Ishikawa (cell line): ENCODE results near the gene MAMLD1.

Experiments
- CEBPB ChIP-seq: IDR thresholded peaks from 2 replicates; pipeline ENCODE4 v1.6.1; 2012
- CREB1 ChIP-seq: IDR thresholded peaks from 2 replicates; pipeline ENCODE4 v1.6.1; 2012; ENCODE audit warnings: low read depth
- EGR1 ChIP-seq: IDR thresholded peaks from 2 replicates; pipeline ENCODE4 v1.6.1; 2012
- EP300 ChIP-seq: IDR thresholded peaks from 2 replicates; pipeline ENCODE4 v1.6.1; 2012; ENCODE audit warnings: borderline replicate concordance
- FOXM1 ChIP-seq: IDR thresholded peaks from 2 replicates; pipeline ENCODE4 v1.6.1; 2012; ENCODE audit warnings: low read depth, borderline replicate concordance
- NFIC ChIP-seq: IDR thresholded peaks from 2 replicates; pipeline ENCODE4 v1.6.1; 2012
- RAD21 ChIP-seq: IDR thresholded peaks from 2 replicates; pipeline ENCODE4 v1.6.1; 2012; ENCODE audit warnings: low read depth
- REST ChIP-seq: IDR thresholded peaks from 2 replicates; pipeline ENCODE4 v1.6.1; 2012; ENCODE audit warnings: low read depth, mild to moderate bottlenecking
- TAF1 ChIP-seq: IDR thresholded peaks from 2 replicates; pipeline ENCODE4 v1.6.1; 2012; ENCODE audit warnings: low read depth, mild to moderate bottlenecking
- TCF12 ChIP-seq: IDR thresholded peaks from 2 replicates; pipeline ENCODE4 v1.6.1; 2012; ENCODE audit warnings: low read depth
- TEAD4 ChIP-seq: IDR thresholded peaks from 2 replicates; pipeline ENCODE4 v1.6.1; 2012
- YY1 ChIP-seq: IDR thresholded peaks from 2 replicates; pipeline ENCODE4 v1.6.1; 2012; ENCODE audit warnings: low read depth
- ZBTB7A ChIP-seq: IDR thresholded peaks from 2 replicates; pipeline ENCODE4 v1.6.1; 2012; ENCODE audit warnings: low read depth
- TF ChIP-seq, protein P1 (sequence below): IDR thresholded peaks from 2 replicates; pipeline ENCODE4 v1.6.1; 2012
- TF ChIP-seq, protein P2 (sequence below): IDR thresholded peaks from 2 replicates; pipeline ENCODE4 v1.6.1; 2012

MAMLD1 gene

GRCh38 chrX:150537851-150538250 lies 174.7 kb downstream of the MAMLD1 start:
- TF ChIP-seq TEAD4 = no peak
- TF ChIP-seq EP300 = no peak
- TF ChIP-seq CEBPB = no peak
- TF ChIP-seq, protein P1, sequence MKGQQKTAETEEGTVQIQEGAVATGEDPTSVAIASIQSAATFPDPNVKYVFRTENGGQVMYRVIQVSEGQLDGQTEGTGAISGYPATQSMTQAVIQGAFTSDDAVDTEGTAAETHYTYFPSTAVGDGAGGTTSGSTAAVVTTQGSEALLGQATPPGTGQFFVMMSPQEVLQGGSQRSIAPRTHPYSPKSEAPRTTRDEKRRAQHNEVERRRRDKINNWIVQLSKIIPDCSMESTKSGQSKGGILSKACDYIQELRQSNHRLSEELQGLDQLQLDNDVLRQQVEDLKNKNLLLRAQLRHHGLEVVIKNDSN = no peak
- no peak for TF ChIP-seq NFIC
- no peak for TF ChIP-seq EGR1
- TF ChIP-seq TAF1 = no peak

DNA sequence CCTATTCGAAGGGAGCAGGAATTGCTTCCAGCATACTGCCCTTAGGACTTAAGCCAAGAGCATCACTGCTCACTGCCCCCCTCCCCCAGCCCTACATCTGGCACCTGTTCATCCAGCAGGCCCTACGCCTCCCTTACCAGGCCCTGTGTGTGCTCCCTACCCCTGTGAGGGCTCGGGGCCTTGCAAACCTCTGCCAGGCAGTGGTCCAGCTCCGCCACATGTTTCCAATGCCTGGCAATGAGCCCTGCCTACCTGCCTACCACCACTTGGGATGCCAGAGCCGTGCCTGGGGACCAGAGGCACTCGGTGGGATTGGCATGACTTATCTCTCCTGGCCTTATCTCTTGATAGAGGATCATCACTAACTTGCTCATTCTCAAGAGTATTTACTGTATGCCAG lies 177.8 kb downstream of the MAMLD1 start:
- TF ChIP-seq TEAD4 (no peak), NFIC (no peak), YY1 (no peak), FOXM1 (no peak), CEBPB (no peak), REST (no peak), EP300 (no peak), EGR1 (no peak)
- TF ChIP-seq, protein P1 = no peak
- TF ChIP-seq, protein P2, sequence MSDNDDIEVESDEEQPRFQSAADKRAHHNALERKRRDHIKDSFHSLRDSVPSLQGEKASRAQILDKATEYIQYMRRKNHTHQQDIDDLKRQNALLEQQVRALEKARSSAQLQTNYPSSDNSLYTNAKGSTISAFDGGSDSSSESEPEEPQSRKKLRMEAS = no peak

GRCh38 chrX:150542846-150543229 lies 179.7 kb downstream of the MAMLD1 start:
- TF ChIP-seq EP300 (no peak), CREB1 (no peak), EGR1 (no peak), ZBTB7A (no peak), REST (no peak), YY1 (no peak), TEAD4 (no peak)
- TF ChIP-seq, protein P2 = no peak

DNA sequence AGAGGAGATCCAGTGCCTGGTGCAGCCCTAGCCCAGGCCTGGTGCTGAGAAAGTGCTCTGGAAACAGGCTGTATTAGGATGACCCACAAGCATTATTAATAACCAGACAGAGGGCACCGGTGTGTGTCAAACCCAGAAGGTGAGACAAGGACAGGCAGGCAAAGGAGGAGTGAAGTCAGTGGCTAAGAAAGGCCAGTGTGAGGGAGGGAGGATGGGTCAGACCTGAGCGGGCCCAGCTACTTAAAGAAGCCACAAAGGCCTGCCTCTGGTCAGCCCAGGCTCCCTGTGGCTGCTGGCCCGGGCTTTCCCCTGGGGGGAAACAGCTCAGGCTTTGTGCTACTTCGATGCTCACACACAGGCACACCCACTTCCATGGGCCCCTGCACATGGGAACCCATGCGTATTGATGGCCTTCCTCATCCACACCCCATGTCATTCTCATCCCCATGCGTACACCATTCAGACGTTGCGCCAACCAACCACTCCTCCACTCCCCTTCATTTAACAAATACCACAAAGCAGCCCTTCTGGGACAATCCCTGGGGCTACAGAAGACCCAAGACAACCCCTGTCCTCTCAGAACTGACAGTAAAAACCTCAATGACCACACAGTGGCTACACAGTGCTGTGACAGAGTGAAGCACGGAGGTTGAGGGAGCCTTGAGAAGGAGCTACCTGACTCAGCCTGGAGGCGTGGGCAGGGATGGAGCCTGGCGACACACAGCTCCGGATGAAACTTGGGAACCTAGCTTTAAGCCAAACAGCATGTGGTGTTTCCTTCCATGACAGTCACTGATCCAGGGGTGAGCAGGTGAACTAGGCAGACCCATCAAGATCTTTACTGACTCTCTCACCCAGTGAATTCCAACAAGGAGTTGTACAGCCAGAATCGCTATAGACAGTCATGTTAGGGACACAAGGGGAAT lies 180.4 kb downstream of the MAMLD1 start:
- TF ChIP-seq FOXM1 (no peak), REST (no peak), TEAD4 (no peak), RAD21 (no peak), YY1 (no peak), EGR1 (no peak), TCF12 (no peak)
- TF ChIP-seq, protein P1 = no peak
- TF ChIP-seq, protein P2 = no peak
